HEK293 (cell line): ENCODE results near the gene KIF18B.

Source experiments
- CTCF ChIP-seq: fragments of 450-650 bp; formaldehyde crosslinking; IDR thresholded peaks from 2 replicates; pipeline ENCODE4 v1.5.1; 2016; ENCODE audit warnings: missing biosample characterization, missing genetic modification characterization
- ZNF146 ChIP-seq: fragments of 450-650 bp; formaldehyde crosslinking; IDR thresholded peaks from 2 replicates; pipeline ENCODE4 v1.5.1; 2016; ENCODE audit warnings: missing biosample characterization, missing genetic modification characterization
- ZSCAN18 ChIP-seq: fragments of 450-650 bp; formaldehyde crosslinking; IDR thresholded peaks from 2 replicates; pipeline ENCODE4 v1.5.1; 2016; ENCODE audit warnings: missing biosample characterization, missing genetic modification characterization

GRCh38 chr17:44902135-44902760, 45.3 kb downstream of the KIF18B start:
- no peak for TF ChIP-seq CTCF (tag by site-specific recombination)
- TF ChIP-seq ZSCAN18 (tag by site-specific recombination), result no peak
- no peak for TF ChIP-seq ZNF146 (tag by site-specific recombination)
